ENCODE data around the gene SETBP1. TPM values are rescaled to one million over a fixed set of nuclear protein-coding genes. Genes with fewer than 3 reads are reported as not detected.

The SETBP1 gene
- total RNA-seq, 2 experiments from 2014 or later: 6.4 to 6.7 TPM

GRCh38 chr18:44774191-44774590 is 93.5 kb downstream of the SETBP1 start:
- H3K4me3 Mint-ChIP-seq: no peak overlapping the region

DNA sequence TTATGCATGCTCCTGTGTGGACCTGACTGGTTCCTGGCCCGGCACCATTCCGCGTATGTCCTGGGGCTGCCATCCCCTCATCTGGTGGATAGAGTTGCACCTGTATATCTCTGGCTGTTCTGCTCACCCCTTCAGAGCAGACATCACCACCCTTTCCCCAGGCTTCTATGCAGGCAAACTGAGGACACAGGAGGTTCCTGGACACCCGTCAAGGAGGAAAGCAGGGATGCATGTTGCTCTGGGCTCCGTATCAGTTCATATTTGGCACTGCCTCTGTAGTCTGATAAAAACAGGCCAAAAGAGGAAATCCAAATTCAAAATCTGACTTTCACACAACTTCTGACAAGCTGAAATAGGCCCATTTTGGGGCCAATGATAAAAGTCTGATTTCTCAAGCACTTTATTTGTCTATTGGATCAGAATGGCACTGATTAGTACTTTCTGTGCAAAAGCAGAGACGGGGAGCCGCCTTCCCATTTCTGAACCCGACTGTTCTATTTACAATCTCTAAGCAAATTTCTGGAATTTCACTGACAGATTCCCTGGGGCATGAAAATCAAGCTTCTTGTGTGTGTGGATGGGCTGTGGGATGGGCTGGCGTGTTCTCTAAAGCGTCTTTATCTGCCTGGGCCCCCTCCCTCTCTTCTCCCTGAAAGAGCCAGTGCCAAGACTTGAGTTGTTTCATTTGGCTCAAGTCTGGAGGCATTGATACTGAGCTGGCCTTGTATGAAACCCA is 96.9 kb downstream of the SETBP1 start:
- CTCF ChIA-PET: no interaction called here
- no peak overlapping the region for H3K27ac Mint-ChIP-seq
- no peaks in the 10 kb centered on the region for H3K9me3 Mint-ChIP-seq
- H3K4me3 Mint-ChIP-seq: no peak overlapping the region
- intact Hi-C loops (cut with micrococcal nuclease): no loop called here
- POLR2A ChIA-PET: no interaction called here
- H3K4me1 Mint-ChIP-seq (ENCODE audit: low read depth): no peaks in the 10 kb centered on the region
- H3K36me3 Mint-ChIP-seq: no peaks in the 10 kb centered on the region
- peaks cover 6% of the 10 kb centered on the region for H3K27me3 Mint-ChIP-seq
- DNase-seq: no peak

More at GRCh38 chr18:44774191-44774590, 93.5 kb downstream of the SETBP1 start:
- H3K4me1 Mint-ChIP-seq (ENCODE audit: low read depth): no peaks in the 10 kb centered on the region
- DNase-seq: no peak
- H3K27me3 Mint-ChIP-seq: peaks cover 2% of the 10 kb centered on the region
- no peaks in the 10 kb centered on the region for H3K9me3 Mint-ChIP-seq
- intact Hi-C loops (cut with micrococcal nuclease): no loop called here
- CTCF ChIA-PET: no interaction called here
- H3K36me3 Mint-ChIP-seq: no peaks in the 10 kb centered on the region
- POLR2A ChIA-PET: no interaction called here
- no peak overlapping the region for H3K27ac Mint-ChIP-seq

GRCh38 chr18:44778788-44779187 is 98.1 kb downstream of the SETBP1 start:
- Mint-ChIP-seq H3K4me1 (ENCODE audit: low read depth) (no peaks in the 10 kb centered on the region), H3K9me3 (no peaks in the 10 kb centered on the region)
- POLR2A ChIA-PET: no interaction called here

GRCh38 chr18:44779753-44780292 is 99.1 kb downstream of the SETBP1 start:
- no peak overlapping the region for H3K4me3 Mint-ChIP-seq
- POLR2A ChIA-PET: no interaction called here

More at GRCh38 chr18:44778788-44779187, 98.1 kb downstream of the SETBP1 start:
- Mint-ChIP-seq H3K27me3 (peaks cover 6% of the 10 kb centered on the region), H3K36me3 (no peaks in the 10 kb centered on the region), H3K4me3 (no peak overlapping the region), H3K27ac (no peak overlapping the region)
- CTCF ChIA-PET: interaction anchor here (0.6 kb wide), 1 partner anchor 118 kb away, joined by 3 read pairs; no protein-coding TSS in a partner anchor
- DNase-seq: no peak
- intact Hi-C loops (cut with micrococcal nuclease): no loop called here

DNA sequence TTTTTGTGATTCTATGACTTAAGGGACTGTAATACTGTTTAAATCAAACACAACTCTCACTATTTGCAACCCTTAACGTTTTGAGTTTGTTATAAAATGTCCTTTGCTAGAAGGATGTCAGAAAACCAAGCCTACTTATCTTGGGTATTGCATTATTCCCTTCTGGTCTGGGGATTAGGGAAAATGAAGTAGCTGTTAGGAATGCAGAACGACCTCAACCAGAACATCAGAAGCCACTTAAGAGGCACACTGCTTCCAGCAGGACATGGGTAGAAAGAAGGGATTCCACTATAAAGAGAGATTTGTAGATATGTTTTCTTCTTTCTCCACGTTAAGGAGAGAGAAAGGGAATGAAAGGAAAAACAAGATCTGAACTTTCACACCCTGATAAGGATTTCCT is 101.2 kb downstream of the SETBP1 start:
- H3K9me3 Mint-ChIP-seq: no peaks in the 10 kb centered on the region
- intact Hi-C loops (cut with micrococcal nuclease): no loop called here
- H3K27ac Mint-ChIP-seq: no peak overlapping the region
- H3K36me3 Mint-ChIP-seq: no peaks in the 10 kb centered on the region
- no peak overlapping the region for H3K4me3 Mint-ChIP-seq
- POLR2A ChIA-PET: no interaction called here
- H3K27me3 Mint-ChIP-seq: peaks cover 8% of the 10 kb centered on the region
- no peak for DNase-seq
- CTCF ChIA-PET: no interaction called here
- H3K4me1 Mint-ChIP-seq (ENCODE audit: low read depth): peaks cover 6% of the 10 kb centered on the region

More at GRCh38 chr18:44779753-44780292, 99.1 kb downstream of the SETBP1 start:
- DNase-seq: no peak
- Mint-ChIP-seq H3K4me1 (ENCODE audit: low read depth) (no peaks in the 10 kb centered on the region), H3K36me3 (no peaks in the 10 kb centered on the region), H3K27me3 (peaks cover 6% of the 10 kb centered on the region), H3K9me3 (no peaks in the 10 kb centered on the region), H3K27ac (no peak overlapping the region)
- intact Hi-C loops (cut with micrococcal nuclease): no loop called here
- CTCF ChIA-PET: no interaction called here

DNA sequence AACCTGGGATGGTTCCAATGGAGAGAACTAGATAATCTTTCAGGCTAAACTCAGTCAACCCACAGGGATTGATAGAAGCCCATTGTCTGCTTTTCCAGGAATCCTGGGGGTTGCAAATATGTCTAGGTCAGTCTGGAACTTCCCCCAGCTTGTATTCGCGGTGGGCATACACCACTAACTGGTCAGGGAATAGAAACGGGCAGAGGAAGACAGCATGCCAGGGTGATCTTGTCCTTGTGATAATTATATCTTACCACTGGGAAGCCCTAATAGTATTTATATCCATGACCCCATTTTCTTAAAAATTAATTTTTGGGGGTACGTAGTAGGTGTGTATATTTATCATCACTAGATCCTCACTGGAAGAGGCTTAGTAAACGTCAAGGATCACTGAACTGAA is 101.9 kb downstream of the SETBP1 start:
- CTCF ChIA-PET: no interaction called here
- Mint-ChIP-seq H3K4me1 (ENCODE audit: low read depth) (peaks cover 9% of the 10 kb centered on the region), H3K4me3 (no peak overlapping the region), H3K9me3 (no peaks in the 10 kb centered on the region), H3K27ac (no peak overlapping the region), H3K36me3 (no peaks in the 10 kb centered on the region), H3K27me3 (peaks cover 10% of the 10 kb centered on the region)
- POLR2A ChIA-PET: no interaction called here
- no peak for DNase-seq
- intact Hi-C loops (cut with micrococcal nuclease): no loop called here

- Mint-ChIP-seq H3K27ac (no peak overlapping the region), H3K27me3 (peaks cover 16% of the 10 kb centered on the region), H3K9me3 (no peaks in the 10 kb centered on the region), H3K36me3 (no peaks in the 10 kb centered on the region), H3K4me1 (ENCODE audit: low read depth) (peaks cover 9% of the 10 kb centered on the region), H3K4me3 (no peak overlapping the region)
- POLR2A ChIA-PET: no interaction called here
- intact Hi-C loops (cut with micrococcal nuclease): no loop called here
- CTCF ChIA-PET: no interaction called here
- no peak for DNase-seq
Measured at GRCh38 chr18:44783371-44783770, 102.7 kb downstream of the SETBP1 start.

GRCh38 chr18:44786257-44786656 is 105.6 kb downstream of the SETBP1 start:
- ChIA-PET CTCF (no interaction called here), POLR2A (no interaction called here)
- H3K36me3 Mint-ChIP-seq: no peaks in the 10 kb centered on the region
- H3K4me1 Mint-ChIP-seq (ENCODE audit: low read depth): peaks cover 9% of the 10 kb centered on the region
- H3K4me3 Mint-ChIP-seq: no peak overlapping the region
- no peaks in the 10 kb centered on the region for H3K9me3 Mint-ChIP-seq
- intact Hi-C loops (cut with micrococcal nuclease): no loop called here
- no peak overlapping the region for H3K27ac Mint-ChIP-seq
- DNase-seq: no peak
- H3K27me3 Mint-ChIP-seq: peaks cover 18% of the 10 kb centered on the region

- Mint-ChIP-seq H3K27ac (no peak overlapping the region), H3K36me3 (no peaks in the 10 kb centered on the region), H3K27me3 (peaks cover 18% of the 10 kb centered on the region), H3K4me3 (peak overlapping the region; percentile 36), H3K4me1 (ENCODE audit: low read depth) (peaks cover 9% of the 10 kb centered on the region), H3K9me3 (no peaks in the 10 kb centered on the region)
- ChIA-PET CTCF (interaction anchor here (0.7 kb wide), 1 partner anchor 99 kb away, joined by 4 read pairs; no protein-coding TSS in a partner anchor), POLR2A (no interaction called here)
- no peak for DNase-seq
- intact Hi-C loops (cut with micrococcal nuclease): no loop called here
Measured at GRCh38 chr18:44786688-44787087, 106.0 kb downstream of the SETBP1 start.

GRCh38 chr18:44788334-44788733 is 107.6 kb downstream of the SETBP1 start:
- no peak overlapping the region for H3K4me3 Mint-ChIP-seq
- peaks cover 21% of the 10 kb centered on the region for H3K27me3 Mint-ChIP-seq
- ChIA-PET POLR2A (no interaction called here), CTCF (no interaction called here)
- intact Hi-C loops (cut with micrococcal nuclease): no loop called here
- H3K36me3 Mint-ChIP-seq: no peaks in the 10 kb centered on the region
- H3K27ac Mint-ChIP-seq: no peak overlapping the region
- peaks cover 9% of the 10 kb centered on the region for H3K4me1 Mint-ChIP-seq (ENCODE audit: low read depth)
- DNase-seq: no peak
- no peaks in the 10 kb centered on the region for H3K9me3 Mint-ChIP-seq

DNA sequence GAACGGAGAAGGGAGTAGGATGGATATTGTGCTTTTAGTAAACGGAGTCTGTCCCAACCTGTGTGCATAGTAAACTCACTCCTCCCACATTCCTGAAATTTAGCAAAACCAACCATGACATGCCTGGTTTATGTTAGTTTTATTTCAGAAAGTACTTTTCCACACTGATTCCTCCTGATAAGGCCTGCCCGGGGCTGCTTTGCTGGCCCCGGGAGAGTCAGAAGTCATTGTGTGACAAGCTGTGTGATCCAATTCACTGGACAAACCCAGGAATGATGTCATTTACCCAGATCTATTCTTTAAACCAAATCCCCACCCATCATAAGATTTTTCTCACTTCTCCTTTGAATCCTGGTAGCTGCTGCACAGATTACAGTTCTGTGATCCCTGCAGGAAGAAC is 109.0 kb downstream of the SETBP1 start:
- no peak for DNase-seq
- Mint-ChIP-seq H3K4me3 (no peak overlapping the region), H3K4me1 (ENCODE audit: low read depth) (peaks cover 10% of the 10 kb centered on the region), H3K9me3 (no peaks in the 10 kb centered on the region), H3K36me3 (no peaks in the 10 kb centered on the region), H3K27ac (no peak overlapping the region), H3K27me3 (peaks cover 21% of the 10 kb centered on the region)
- intact Hi-C loops (cut with micrococcal nuclease): no loop called here
- POLR2A ChIA-PET: no interaction called here
- CTCF ChIA-PET: no interaction called here

DNA sequence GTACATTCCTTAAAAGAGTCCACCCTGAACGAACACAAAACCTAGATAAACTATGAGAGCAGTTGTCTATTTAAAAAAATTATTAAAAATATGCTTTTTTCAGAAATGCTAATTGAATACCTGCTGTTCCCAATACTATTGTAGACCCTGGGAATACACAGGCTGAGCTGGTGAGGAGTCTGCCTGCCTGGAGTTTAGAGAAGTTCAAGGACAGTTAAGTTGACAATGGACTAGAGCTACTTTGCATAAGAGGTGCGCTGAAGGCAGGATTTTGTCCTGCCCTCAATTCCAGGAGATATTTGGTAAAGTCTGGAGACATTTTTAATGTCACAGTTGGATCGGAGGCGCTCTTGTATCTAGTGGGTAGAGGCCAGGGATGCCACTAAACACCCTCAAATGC is 110.2 kb downstream of the SETBP1 start:
- POLR2A ChIA-PET: no interaction called here

GRCh38 chr18:44791520-44791919 is 110.8 kb downstream of the SETBP1 start:
- CTCF ChIA-PET: no interaction called here
- peaks cover 19% of the 10 kb centered on the region for H3K4me1 Mint-ChIP-seq (ENCODE audit: low read depth)
- intact Hi-C loops (cut with micrococcal nuclease): no loop called here
- POLR2A ChIA-PET: no interaction called here
- H3K9me3 Mint-ChIP-seq: no peaks in the 10 kb centered on the region
- no peak overlapping the region for H3K4me3 Mint-ChIP-seq
- no peak for DNase-seq
- H3K27ac Mint-ChIP-seq: no peak overlapping the region
- peaks cover 20% of the 10 kb centered on the region for H3K27me3 Mint-ChIP-seq
- no peaks in the 10 kb centered on the region for H3K36me3 Mint-ChIP-seq

More for the DNA sequence above, 110.2 kb downstream of the SETBP1 start:
- CTCF ChIA-PET: no interaction called here
- Mint-ChIP-seq H3K4me3 (no peak overlapping the region), H3K9me3 (no peaks in the 10 kb centered on the region), H3K27me3 (peaks cover 21% of the 10 kb centered on the region), H3K36me3 (no peaks in the 10 kb centered on the region), H3K27ac (no peak overlapping the region), H3K4me1 (ENCODE audit: low read depth) (peaks cover 20% of the 10 kb centered on the region)
- no peak for DNase-seq
- intact Hi-C loops (cut with micrococcal nuclease): no loop called here
